Kidney (tissue), 14 donors: ENCODE measurements around the gene PLIN5. TPM values are rescaled to one million over a fixed set of nuclear protein-coding genes. Genes with fewer than 3 reads are reported as not detected.

Experiments used
- DNase-seq, 5 donors: peaks; one replicate each; pipeline ENCODE4 v3.0.0-alpha.2; 2013 to 2020
- FAIRE-seq: peaks from 2 replicates; lab custom pipeline; 2012; peaks lifted over from hg19 to GRCh38; lab: Jason Lieb, UNC
- H3K27ac ChIP-seq, 2 donors: one replicate each; pipeline ENCODE4 v1.7.0; 2013; ENCODE audit warnings: low read depth in 2 of 2, low read length in 2 of 2, inconsistent platforms in 1 of 2
- H3K27me3 ChIP-seq: one replicate; pipeline ENCODE4 v1.7.1; 2013; ENCODE audit warnings: low read length, inconsistent platforms; ENCODE audit not compliant: control insufficient read depth, insufficient read depth
- H3K36me3 ChIP-seq, 3 donors: one replicate each; pipeline versions ENCODE4 v1.7.0 to v1.7.1; 2013; ENCODE audit warnings: low read length in 3 of 3, control low read depth in 1 of 3, inconsistent platforms in 1 of 3; ENCODE audit not compliant: insufficient read depth in 3 of 3, control insufficient read depth in 2 of 3
- H3K4me1 ChIP-seq, 3 donors: one replicate each; pipeline versions ENCODE4 v1.7.0 to v1.7.1; 2013; ENCODE audit warnings: low read length in 3 of 3, inconsistent platforms in 1 of 3, low read depth in 1 of 3; ENCODE audit not compliant: control insufficient read depth in 2 of 3, insufficient read depth in 2 of 3
- H3K4me3 ChIP-seq, 3 donors: one replicate each; pipeline versions ENCODE4 v1.7.0 to v1.8.1; 2013; ENCODE audit warnings: low read length in 3 of 3, control low read depth in 1 of 3, inconsistent platforms in 1 of 3
- H3K9ac ChIP-seq, 3 donors: one replicate each; pipeline versions ENCODE4 v1.7.0 to v1.7.1; 2013; ENCODE audit warnings: low read length in 3 of 3, control low read depth in 1 of 3, inconsistent platforms in 1 of 3
- H3K9me3 ChIP-seq, 3 donors: one replicate each; pipeline versions ENCODE4 v1.7.0 to v1.7.1; 2013; ENCODE audit warnings: low read length in 3 of 3, control low read depth in 1 of 3, inconsistent platforms in 1 of 3; ENCODE audit not compliant: control insufficient read depth in 2 of 3, insufficient read depth in 1 of 3
- CTCF ChIP-seq: IDR thresholded peaks from 3 replicates; pipeline ENCODE4 v1.5.1; 2012; ENCODE audit warnings: mild to moderate bottlenecking, moderate library complexity, borderline replicate concordance; ENCODE audit not compliant: insufficient read depth; ENCODE audit errors: extremely low read depth
- intact Hi-C: fragments of 100-400 bp; cut with DNase I; formaldehyde crosslinking; loops from one replicate; pipeline ENCODE4 v1.11.1; 2022
- polyA plus RNA-seq: library from polyadenylated mRNA; stranded (reverse); fragments of 350-450 nt; fragmentation: Illumina TruSeq; extraction: RNeasy Lipid Tissue Mini Kit (QIAGEN cat#74804); gene quantifications from one replicate; pipeline ENCODE4 v1.2.3, GENCODE V29; 2014; ENCODE audit warnings: low read depth, low replicate concordance; ENCODE audit not compliant: insufficient read depth
- total RNA-seq: library from RNA; stranded (reverse); fragmentation: NEBNext Ultra II Directional; extraction: Animal tissue kit (Norgen Biotek cat#: 25700); gene quantifications from one replicate; pipeline ENCODE4 v1.2.1, GENCODE V29; 2021
- donor health status: control.
- donor health status: control.
- donor health status: control.
- donor health status: control.
- donor health status: control.
- donor health status: DM: yes; HTN: yes; CAD: no.
- donor health status: Normal renal cell carcinoma (clear cell type).

Gene PLIN5
- total and polyA plus RNA-seq, 2 donors from 2014 or later, result 21.2 to 30.7 TPM

- DNase-seq, result no peak
Measured at GRCh38 chr19:4515732-4516131, 19.3 kb downstream of the PLIN5 start.

GRCh38 chr19:4513248-4513647, 21.8 kb downstream of the PLIN5 start:
- Histone ChIP-seq H3K9ac (no peak overlapping the region), H3K4me3 (no peak overlapping the region), H3K36me3 (no peaks in the 10 kb centered on the region), H3K27me3 (no peaks in the 10 kb centered on the region), H3K27ac (no peak overlapping the region), H3K9me3 (no peaks in the 10 kb centered on the region), H3K4me1 (no peaks in the 10 kb centered on the region)
- intact Hi-C loops, result no loop called here
- no peak for DNase-seq
- FAIRE-seq, result no peak
- no peak for TF ChIP-seq CTCF

More at GRCh38 chr19:4515732-4516131, 19.3 kb downstream of the PLIN5 start:
- no peaks in the 10 kb centered on the region for H3K9me3 ChIP-seq
- H3K4me1 ChIP-seq, result peaks cover 0 to 5% (median 0%) of the 10 kb centered on the region in 3 donors
- no peak overlapping the region for H3K27ac ChIP-seq
- H3K36me3 ChIP-seq, result no peaks in the 10 kb centered on the region
- intact Hi-C loops, result no loop called here
- no peak for FAIRE-seq
- no peak for TF ChIP-seq CTCF
- H3K27me3 ChIP-seq, result no peaks in the 10 kb centered on the region
- no peak overlapping the region for H3K4me3 ChIP-seq
- H3K9ac ChIP-seq, result no peak overlapping the region

GRCh38 chr19:4512070-4512469, 23.0 kb downstream of the PLIN5 start:
- Histone ChIP-seq H3K9me3 (no peaks in the 10 kb centered on the region), H3K27ac (no peak overlapping the region), H3K4me1 (no peaks in the 10 kb centered on the region), H3K36me3 (no peaks in the 10 kb centered on the region), H3K27me3 (no peaks in the 10 kb centered on the region), H3K9ac (no peak overlapping the region), H3K4me3 (no peak overlapping the region)
- intact Hi-C loops, result no loop called here
- no peak for FAIRE-seq
- DNase-seq, result no peak
- TF ChIP-seq CTCF, result no peak

- DNase-seq, result no peak
- FAIRE-seq, result no peak
- no peaks in the 10 kb centered on the region for H3K36me3 ChIP-seq
- H3K27me3 ChIP-seq, result no peaks in the 10 kb centered on the region
- H3K9ac ChIP-seq, result no peak overlapping the region
- no peak overlapping the region for H3K4me3 ChIP-seq
- H3K4me1 ChIP-seq, result no peaks in the 10 kb centered on the region
- intact Hi-C loops, result no loop called here
- TF ChIP-seq CTCF, result no peak
- no peak overlapping the region for H3K27ac ChIP-seq
- no peaks in the 10 kb centered on the region for H3K9me3 ChIP-seq
Measured at GRCh38 chr19:4511300-4512054, 23.5 kb downstream of the PLIN5 start.
